K562 (cell line): ENCODE data around the gene C4orf50. TPM values are rescaled to one million over a fixed set of nuclear protein-coding genes. Genes with fewer than 3 reads are reported as not detected.
A peak's percentile ranks its signal among the peaks of the same experiment; 100 is the strongest.

Source experiments
- ATAC-seq: fragments of 200-7000 bp; cut with Tn5 transposase; 3 replicates; pipeline ENCODE4 v1.9.1; 2020; ENCODE audit warnings: moderate library complexity
- BruUV-seq: library from RNA; stranded (reverse); fragments of 400-500 nt; replicated peaks from 2 replicates; lab custom pipeline; 2021; lab: Mats Ljungman, UMichigan
- CTCF ChIA-PET: fragments of 300-600 bp; formaldehyde crosslinking; extraction: SDS; loops from one replicate; lab custom pipeline; 2021; ENCODE audit warnings: low intra/inter-chr PET ratio; lab: Yijun Ruan, JAX
- POLR2A ChIA-PET: fragments of 300-600, 350-650 bp; sonication (Branson Sonifier 250); formaldehyde crosslinking; extraction: SDS; loops from one replicate; lab custom pipeline; 2021; ENCODE audit warnings: antibody characterized with exemption, inconsistent platforms; lab: Yijun Ruan, JAX
- DNase-seq, 4 experiments: peaks; one replicate each; pipeline versions ENCODE4 v3.0.0 to v3.0.0-alpha.2; 2011 to 2018; ENCODE audit warnings: low spot score in 3 of 4, mixed read lengths in 3 of 4; ENCODE audit errors: extremely low read depth in 1 of 4
- FAIRE-seq: peaks from 2 replicates; lab custom pipeline; 2011; peaks lifted over from hg19 to GRCh38; lab: Jason Lieb, UNC
- H2AFZ ChIP-seq: 2 replicates; pipeline ENCODE4 v1.6.0; 2011; ENCODE audit warnings: low read depth, low read length, control low read depth, inconsistent platforms
- H3K27ac ChIP-seq: fragments of 200-600 bp; 3 replicates; pipeline ENCODE4 v1.8.0; 2011; ENCODE audit warnings: low read depth, mild to moderate bottlenecking, control low read depth, inconsistent platforms, low read length, moderate library complexity, mixed read lengths; ENCODE audit errors: extremely low read depth
- H3K27me3 ChIP-seq, 2 experiments: fragments of 300-600 bp in 1 of 2; 2 replicates in 1 of 2; 3 replicates in 1 of 2; pipeline versions ENCODE4 v1.6.0 to v1.8.0; 2011; ENCODE audit warnings: inconsistent platforms in 2 of 2, low read length in 2 of 2, mild to moderate bottlenecking in 1 of 2, mixed read lengths in 1 of 2, moderate library complexity in 1 of 2; ENCODE audit not compliant: control insufficient read depth in 2 of 2, insufficient read depth in 2 of 2
- H3K36me3 ChIP-seq: fragments of 300-600 bp; 3 replicates; pipeline ENCODE4 v1.8.0; 2011; ENCODE audit warnings: mild to moderate bottlenecking, low read length, inconsistent platforms; ENCODE audit not compliant: control insufficient read depth, insufficient read depth
- H3K4me1 ChIP-seq, 2 experiments: fragments of 200-600 bp in 1 of 2; replicated peaks in 1 of 2; 2 replicates in 1 of 2; 3 replicates in 1 of 2; pipeline versions ENCODE4 v1.5.1 to v1.8.0; 2011; ENCODE audit warnings: inconsistent platforms in 2 of 2, low read length in 2 of 2, mild to moderate bottlenecking in 1 of 2, mixed read lengths in 1 of 2, moderate library complexity in 1 of 2; ENCODE audit not compliant: control insufficient read depth in 2 of 2, insufficient read depth in 2 of 2
- H3K4me2 ChIP-seq: 2 replicates; pipeline ENCODE4 v1.6.1; 2011; ENCODE audit warnings: low read length, control low read depth, inconsistent platforms, mixed read lengths; ENCODE audit not compliant: insufficient read depth
- H3K4me3 ChIP-seq: fragments of 200-600 bp; sonication (generic), shearing (Covaris generic); 2 replicates; pipeline ENCODE4 v1.5.1; 2016; ENCODE audit warnings: control low read depth, inconsistent platforms
- H3K79me2 ChIP-seq: fragments of 200-600 bp; 3 replicates; pipeline ENCODE4 v1.8.0; 2011; ENCODE audit warnings: low read length, inconsistent platforms; ENCODE audit not compliant: control insufficient read depth, insufficient read depth
- H3K9ac ChIP-seq, 2 experiments: 2 replicates each; pipeline versions ENCODE4 v1.6.0 to v1.6.1; 2011; ENCODE audit warnings: low read depth in 2 of 2, low read length in 2 of 2, control low read depth in 1 of 2, inconsistent platforms in 1 of 2, mild to moderate bottlenecking in 1 of 2, mixed read lengths in 1 of 2; ENCODE audit not compliant: insufficient read depth in 1 of 2
- H3K9me1 ChIP-seq: one replicate; pipeline ENCODE4 v1.6.0; 2011; ENCODE audit warnings: inconsistent platforms, mild to moderate bottlenecking, low read length, moderate library complexity; ENCODE audit not compliant: control insufficient read depth, insufficient read depth
- H3K9me3 ChIP-seq: replicated peaks from 2 replicates; pipeline ENCODE4 v1.5.1; 2011; ENCODE audit warnings: low read depth, low read length, inconsistent platforms; ENCODE audit not compliant: control insufficient read depth, insufficient read depth
- H4K20me1 ChIP-seq: replicated peaks from 2 replicates; pipeline ENCODE4 v1.6.1; 2011; ENCODE audit warnings: low read length, inconsistent platforms, mixed read lengths; ENCODE audit not compliant: control insufficient read depth, insufficient read depth
- ATF1 ChIP-seq, 2 experiments: fragments of 450-650 bp in 1 of 2; IDR thresholded peaks; 2 replicates each; pipeline ENCODE4 v1.6.1; 2016; ENCODE audit warnings: missing compliant biosample characterization in 1 of 2, missing genetic modification characterization in 1 of 2
- BCOR ChIP-seq: fragments of 450-650 bp; IDR thresholded peaks from 2 replicates; pipeline ENCODE4 v1.6.1; 2016
- BRD4 ChIP-seq: fragments of 200-600 bp; sonication (generic); IDR thresholded peaks from 2 replicates; pipeline ENCODE4 v1.6.1; 2017; ENCODE audit warnings: inconsistent platforms
- EGR1 ChIP-seq: fragments of 450-650 bp; conservative IDR thresholded peaks from 2 replicates; pipeline ENCODE4 v1.6.1; 2017; ENCODE audit warnings: mild to moderate bottlenecking
- KAT8 ChIP-seq: fragments of 450-650 bp; IDR thresholded peaks from 2 replicates; pipeline ENCODE4 v1.6.1; 2016; ENCODE audit warnings: low read depth, mild to moderate bottlenecking
- KHSRP ChIP-seq: fragments of 450-650 bp; IDR thresholded peaks from 2 replicates; pipeline ENCODE4 v1.6.1; 2017
- MTA1 ChIP-seq: fragments of 450-650 bp; IDR thresholded peaks from 2 replicates; pipeline ENCODE4 v1.6.1; 2017; ENCODE audit warnings: borderline replicate concordance
- MYNN ChIP-seq, 2 experiments: sonication (generic); formaldehyde crosslinking in 1 of 2; IDR thresholded peaks; 2 replicates each; pipeline versions ENCODE4 v1.5.0 to v1.6.1; 2016 to 2020; ENCODE audit warnings: antibody characterized with exemption in 1 of 2, missing genetic modification reagents in 1 of 2
- NR0B1 ChIP-seq: fragments of 450-650 bp; IDR thresholded peaks from one replicate; pipeline ENCODE4 v1.6.1; 2018; ENCODE audit warnings: mild to moderate bottlenecking, moderate library complexity; ENCODE audit not compliant: partially characterized antibody
- RBM25 ChIP-seq: fragments of 200-400 bp; formaldehyde crosslinking; IDR thresholded peaks from 2 replicates; pipeline ENCODE4 v1.6.1; 2018; ENCODE audit warnings: low read length, low read depth, moderate library complexity; ENCODE audit not compliant: severe bottlenecking
- RBM34 ChIP-seq: fragments of 200-400 bp; formaldehyde crosslinking; IDR thresholded peaks from 2 replicates; pipeline ENCODE4 v1.6.1; 2018; ENCODE audit warnings: low read length, borderline replicate concordance; ENCODE audit not compliant: insufficient read depth
- TAL1 ChIP-seq: fragments of 450-650 bp; IDR thresholded peaks from 2 replicates; pipeline ENCODE4 v1.6.1; 2016; ENCODE audit warnings: mild to moderate bottlenecking
- ZBTB17 ChIP-seq: fragments of 450-650 bp; formaldehyde crosslinking; IDR thresholded peaks from 2 replicates; pipeline ENCODE4 v1.4.0; 2020; ENCODE audit warnings: mild to moderate bottlenecking
- ZBTB8A ChIP-seq: fragments of 450-650 bp; IDR thresholded peaks from 2 replicates; pipeline ENCODE4 v1.6.1; 2018; ENCODE audit warnings: mild to moderate bottlenecking, moderate library complexity; ENCODE audit not compliant: partially characterized antibody
- ZNF174 ChIP-seq: fragments of 250-450 bp; sonication (Bioruptor Pico); IDR thresholded peaks from 2 replicates; pipeline ENCODE4 v1.4.0; 2020; ENCODE audit warnings: mild to moderate bottlenecking
- ZNF224 ChIP-seq: sonication (generic); formaldehyde crosslinking; IDR thresholded peaks from 2 replicates; pipeline ENCODE4 v1.8.0; 2022; ENCODE audit warnings: mild to moderate bottlenecking, missing genetic modification reagents
- ZNF76 ChIP-seq: fragments of 250-450 bp; sonication (Bioruptor Pico); IDR thresholded peaks from 2 replicates; pipeline ENCODE4 v1.4.0; 2020; ENCODE audit warnings: mild to moderate bottlenecking, moderate library complexity, borderline replicate concordance
- ZNF764 ChIP-seq: fragments of 250-450 bp; sonication (Bioruptor Pico); IDR thresholded peaks from 2 replicates; pipeline ENCODE4 v1.4.0; 2020; ENCODE audit warnings: low read depth, mild to moderate bottlenecking, moderate library complexity
- ZNF766 ChIP-seq: fragments of 200-800 bp; sonication (Bioruptor generic); conservative IDR thresholded peaks from 2 replicates; pipeline ENCODE4 v1.6.1; 2016; ENCODE audit warnings: missing genetic modification characterization, missing compliant biosample characterization
- ZNF830 ChIP-seq: fragments of 250-450 bp; sonication (Bioruptor Pico); IDR thresholded peaks from 2 replicates; pipeline ENCODE4 v1.5.0; 2021; ENCODE audit warnings: mild to moderate bottlenecking
- WGBS: fragments of 100-300 bp; shearing (Covaris generic); methylation state at CpG from one replicate; pipeline ENCODE4 v1.1.6; 2016; ENCODE audit warnings: low coverage, mixed read lengths; ENCODE audit not compliant: insufficient coverage; ENCODE audit errors: missing lambda C conversion rate; 5-methylcytosine and 5-hydroxymethylcytosine counted together
- in situ Hi-C: fragments of 300-500 bp; cut with MboI; formaldehyde crosslinking; loops from 4 replicates; pipeline ENCODE4 v1.15.0; 2018; ENCODE audit warnings: inconsistent platforms, mixed read lengths
- intact Hi-C: fragments of 100-400 bp; cut with micrococcal nuclease; formaldehyde crosslinking; loops from 2 replicates; pipeline ENCODE4 v1.14.2; 2022
- polyA plus RNA-seq, 8 experiments: library from polyadenylated mRNA; depleted of rRNA in 4 of 8; stranded (reverse) in 5 of 8; unstranded in 3 of 8; fragments of >200 nt; fragmentation: Nextera tagmentation in 2 of 8; fragmentation: Illumina TruSeq in 1 of 8; extraction: Ambion mirVana in 2 of 8; extraction: Trizol in 1 of 8; gene quantifications; 2 replicates each; pipeline versions ENCODE4 v1.2.1 to v1.2.3, GENCODE V29; 2011 to 2014; ENCODE audit warnings: inconsistent platforms in 1 of 8, missing spikeins in 1 of 8
- total RNA-seq, 7 experiments: library from RNA; depleted of rRNA in 6 of 7; stranded (reverse); fragments of >200 nt in 6 of 7; fragmentation: Illumina TruSeq in 2 of 7; extraction: Trizol in 2 of 7; gene quantifications; 2 replicates each; pipeline versions ENCODE4 v1.2.1 to v1.2.3, GENCODE V29; 2011 to 2021; ENCODE audit warnings: low replicate concordance in 1 of 7
- TF ChIP-seq, protein P1 (sequence below): sonication (generic); formaldehyde crosslinking; IDR thresholded peaks from 2 replicates; pipeline ENCODE4 v1.8.0; 2022; ENCODE audit warnings: mild to moderate bottlenecking, low read depth, missing genetic modification reagents

The C4orf50 gene
- total and polyA plus RNA-seq, 9 of the 15 experiments (the other 6 are each of a cell fraction or from before 2014, with no cell fraction given), result not detected

GRCh38 chr4:6032249-6033244 is 14.3 kb upstream of the C4orf50 start (continued):
- peak; percentile 26; the same call in 1 of the 2 replicates for TF ChIP-seq BCOR
- TF ChIP-seq RBM25, result peak; percentile 85

DNA sequence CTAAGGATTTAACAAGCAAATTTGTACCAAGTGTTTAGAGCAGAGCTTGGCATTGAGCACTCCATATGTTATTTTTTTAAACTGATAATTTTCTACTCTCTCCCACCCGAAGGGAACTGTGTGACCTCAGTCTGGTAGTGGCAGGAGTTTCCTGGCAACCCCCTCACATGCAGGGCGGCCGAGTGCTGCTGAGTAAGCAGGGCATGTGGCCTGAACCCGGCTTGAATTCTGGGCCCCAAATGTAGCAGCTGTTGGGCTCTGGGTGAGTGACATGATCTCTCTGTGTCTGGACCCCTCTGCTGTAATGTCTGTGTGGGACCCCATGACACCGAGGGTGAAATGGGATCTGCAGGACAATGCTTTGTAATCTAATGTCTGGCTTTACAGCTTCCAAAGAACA is 13.6 kb upstream of the C4orf50 start:
- in situ Hi-C loops, result no loop called here
- CTCF ChIA-PET, result no interaction called here
- TF ChIP-seq, protein P1, sequence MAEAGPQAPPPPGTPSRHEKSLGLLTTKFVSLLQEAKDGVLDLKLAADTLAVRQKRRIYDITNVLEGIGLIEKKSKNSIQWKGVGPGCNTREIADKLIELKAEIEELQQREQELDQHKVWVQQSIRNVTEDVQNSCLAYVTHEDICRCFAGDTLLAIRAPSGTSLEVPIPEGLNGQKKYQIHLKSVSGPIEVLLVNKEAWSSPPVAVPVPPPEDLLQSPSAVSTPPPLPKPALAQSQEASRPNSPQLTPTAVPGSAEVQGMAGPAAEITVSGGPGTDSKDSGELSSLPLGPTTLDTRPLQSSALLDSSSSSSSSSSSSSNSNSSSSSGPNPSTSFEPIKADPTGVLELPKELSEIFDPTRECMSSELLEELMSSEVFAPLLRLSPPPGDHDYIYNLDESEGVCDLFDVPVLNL (CRISPR knock-in tag), result no peak
- TF ChIP-seq ZNF174 (CRISPR knock-in tag) (no peak), MYNN (IDR thresholded peaks at IDR 0.05) (no peak), MYNN (CRISPR knock-in tag; IDR thresholded peaks at IDR 0.05) (no peak), ZNF766 (CRISPR knock-in tag) (no peak), KHSRP (no peak), ZBTB17 (CRISPR knock-in tag) (no peak), MTA1 (no peak), ZNF830 (CRISPR knock-in tag) (no peak), ATF1 (CRISPR knock-in tag; IDR thresholded peaks at IDR 0.05) (no peak), ATF1 (tag; IDR thresholded peaks at IDR 0.05) (no peak), NR0B1 (no peak), ZNF764 (CRISPR knock-in tag) (no peak), EGR1 (no peak), ZNF76 (CRISPR knock-in tag) (no peak), RBM34 (no peak), ZNF224 (CRISPR knock-in tag) (no peak), TAL1 (no peak), ZBTB8A (no peak), BRD4 (no peak), KAT8 (no peak)

More for the DNA sequence above, 13.6 kb upstream of the C4orf50 start:
- Histone ChIP-seq H3K27me3 (peaks cover 3 to 51% of the 10 kb centered on the region in 2 experiments), H3K4me3 (no peak overlapping the region), H3K36me3 (no peaks in the 10 kb centered on the region), H3K9me3 (no peaks in the 10 kb centered on the region), H3K9me1 (no peaks in the 10 kb centered on the region), H3K27ac (no peak overlapping the region), H2AFZ (no peak overlapping the region), H3K4me1 (no peaks in the 10 kb centered on the region), H3K79me2 (no peaks in the 10 kb centered on the region), H3K9ac (no peak overlapping the region), H4K20me1 (peaks cover 4% of the 10 kb centered on the region; the same call in 1 of the 2 replicates), H3K4me2 (no peak overlapping the region)
- DNase-seq (no peak), ATAC-seq (no peak), FAIRE-seq (no peak)
- WGBS, result 0% methylated on average over 5 of the region's 5 CpGs
- BruUV-seq, result no TSS peak
- POLR2A ChIA-PET, result interaction anchor here (0.6 to 1.5 kb wide), 2 partner anchors 18 to 335 kb away, joined by 3 read pairs; no protein-coding TSS in a partner anchor
- intact Hi-C loops, result no loop called here
